Stimulated activated CD4-positive, alpha-beta T cell treated with anti-CD3 and anti-CD28 coated beads, Interleukin-12 subunit alpha, Interleukin-12 subunit beta, amount 100 ng/mL, for 48 hours (primary cell): ENCODE data around the gene MARF1.
"Not testable (repeated sequence)": the region's sequence is repeated elsewhere in the genome, so short reads cannot be mapped to it uniquely, and the experiment has no call there.

ENCODE experiments used
- DNase-seq, 3 donors: peaks; one replicate each; pipeline ENCODE4 v3.0.0-alpha.2; 2020; ENCODE audit warnings: low read depth in 2 of 3, low spot score in 1 of 3

Gene MARF1

GRCh38 chr16:15643048-15643945, at the start of gene MARF1:
Gene MARF1, minus strand, starts transcription at chr16:15643154. Its CDS starts 3,921 bp downstream, at chr16:15639233.
- peak; percentile 97 to 100 (median 100) for DNase-seq

- not testable (repeated sequence) for DNase-seq
These were observed 49.6 kb upstream of the MARF1 start for GRCh38 chr16:15692508-15692907.

- no peak for DNase-seq
These were observed 48.1 kb upstream of the MARF1 start for GRCh38 chr16:15691046-15691445.

- no peak for DNase-seq
These were observed 47.3 kb upstream of the MARF1 start for GRCh38 chr16:15690296-15690695.

GRCh38 chr16:15689290-15689689, 46.3 kb upstream of the MARF1 start:
- no peak for DNase-seq

- DNase-seq, result no peak
These were observed 43.3 kb upstream of the MARF1 start for GRCh38 chr16:15686287-15686686.

- DNase-seq, result peak; percentile 21 to 36 (median 23)
These were observed 39.2 kb upstream of the MARF1 start for GRCh38 chr16:15682105-15682570.

- no peak for DNase-seq
These were observed 34.5 kb upstream of the MARF1 start for GRCh38 chr16:15677447-15677846.

GRCh38 chr16:15676506-15676905, 33.6 kb upstream of the MARF1 start:
- no peak for DNase-seq

GRCh38 chr16:15674571-15674970, 31.6 kb upstream of the MARF1 start:
- no peak for DNase-seq

- DNase-seq, result peak; percentile 16 to 37 (median 35)
These were observed 29.7 kb upstream of the MARF1 start for GRCh38 chr16:15672514-15673167.

- not testable (repeated sequence) for DNase-seq
These were observed 29.2 kb upstream of the MARF1 start for GRCh38 chr16:15672127-15672513.

GRCh38 chr16:15671530-15672117, 28.7 kb upstream of the MARF1 start:
- DNase-seq, result no peak

- no peak for DNase-seq
These were observed 24.3 kb upstream of the MARF1 start for GRCh38 chr16:15667091-15667742.

GRCh38 chr16:15665107-15665506, 22.2 kb upstream of the MARF1 start:
- DNase-seq, result no peak

GRCh38 chr16:15660203-15660601, 17.2 kb upstream of the MARF1 start:
- DNase-seq, result no peak

- no peak for DNase-seq
These were observed 15.6 kb upstream of the MARF1 start for GRCh38 chr16:15658556-15658955.

GRCh38 chr16:15658149-15658548, 15.2 kb upstream of the MARF1 start:
- DNase-seq, result no peak

- not testable (repeated sequence) for DNase-seq
These were observed 12.6 kb upstream of the MARF1 start for GRCh38 chr16:15655561-15655960.

- DNase-seq, result no peak
These were observed 11.6 kb upstream of the MARF1 start for GRCh38 chr16:15654591-15654990.

GRCh38 chr16:15653227-15653626, 10.3 kb upstream of the MARF1 start:
- DNase-seq, result no peak
